H9 (cell line): ENCODE results near the gene ZNF577. TPM values are rescaled to one million over a fixed set of nuclear protein-coding genes. Genes with fewer than 3 reads are reported as not detected.
"Not testable (repeated sequence)": the region's sequence is repeated elsewhere in the genome, so short reads cannot be mapped to it uniquely, and the experiment has no call there.

Experiments
- DNase-seq: peaks from one replicate; pipeline ENCODE4 v3.0.0-alpha.2; 2017
- H2AFZ ChIP-seq: one replicate; pipeline ENCODE4 v1.6.1; 2013; ENCODE audit warnings: mild to moderate bottlenecking, low read length, control low read depth, moderate library complexity
- H2AK5ac ChIP-seq: 2 replicates; pipeline ENCODE4 v1.6.1; 2013; ENCODE audit warnings: low read length, control low read depth, mixed read lengths; ENCODE audit not compliant: insufficient read length
- H2BK120ac ChIP-seq: one replicate; pipeline ENCODE4 v1.6.1; 2013; ENCODE audit warnings: low read depth, mild to moderate bottlenecking, low read length, control low read depth, inconsistent platforms; ENCODE audit not compliant: poor library complexity, severe bottlenecking
- H2BK12ac ChIP-seq: 2 replicates; pipeline ENCODE4 v1.6.1; 2013; ENCODE audit warnings: low read length, control low read depth, mixed read lengths, low read depth; ENCODE audit not compliant: insufficient read length
- H2BK15ac ChIP-seq: 2 replicates; pipeline ENCODE4 v1.6.1; 2013; ENCODE audit warnings: low read depth, low read length, control low read depth
- H2BK20ac ChIP-seq: one replicate; pipeline ENCODE4 v1.6.1; 2013; ENCODE audit warnings: low read depth, mild to moderate bottlenecking, low read length, control low read depth, inconsistent platforms; ENCODE audit not compliant: poor library complexity, severe bottlenecking
- H2BK5ac ChIP-seq: 2 replicates; pipeline ENCODE4 v1.6.1; 2013; ENCODE audit warnings: low read length, control low read depth, mixed read lengths; ENCODE audit not compliant: insufficient read length
- H3K14ac ChIP-seq: 2 replicates; pipeline ENCODE4 v1.6.1; 2013; ENCODE audit warnings: low read length, control low read depth; ENCODE audit not compliant: insufficient read depth
- H3K18ac ChIP-seq: 2 replicates; pipeline ENCODE4 v1.6.1; 2013; ENCODE audit warnings: low read depth, mild to moderate bottlenecking, mixed read lengths, low read length, control low read depth; ENCODE audit not compliant: insufficient read length
- H3K23ac ChIP-seq: 2 replicates; pipeline ENCODE4 v1.6.1; 2013; ENCODE audit warnings: low read length, control low read depth, mixed read lengths, low read depth; ENCODE audit not compliant: insufficient read length
- H3K23me2 ChIP-seq: 2 replicates; pipeline ENCODE4 v1.6.1; 2013; ENCODE audit warnings: low read depth, mild to moderate bottlenecking, mixed read lengths, low read length, control low read depth; ENCODE audit not compliant: insufficient read length, poor library complexity, severe bottlenecking
- H3K27ac ChIP-seq: 2 replicates; pipeline ENCODE4 v1.5.1; 2013; ENCODE audit warnings: low read length, control low read depth, mixed read lengths, low read depth; ENCODE audit not compliant: insufficient read length
- H3K27me3 ChIP-seq: 2 replicates; pipeline ENCODE4 v1.6.1; 2013; ENCODE audit warnings: low read length, control low read depth, inconsistent platforms; ENCODE audit not compliant: insufficient read depth
- H3K4ac ChIP-seq: 2 replicates; pipeline ENCODE4 v1.6.1; 2013; ENCODE audit warnings: low read depth, mild to moderate bottlenecking, control low read depth, inconsistent platforms, low read length, moderate library complexity
- H3K4me1 ChIP-seq: 2 replicates; pipeline ENCODE4 v1.6.1; 2013; ENCODE audit warnings: low read length, control low read depth, inconsistent platforms; ENCODE audit not compliant: insufficient read depth
- H3K4me2 ChIP-seq: 2 replicates; pipeline ENCODE4 v1.6.1; 2013; ENCODE audit warnings: low read length, control low read depth, mixed read lengths; ENCODE audit not compliant: insufficient read length, insufficient read depth
- H3K56ac ChIP-seq: 2 replicates; pipeline ENCODE4 v1.6.1; 2013; ENCODE audit warnings: low read depth, mild to moderate bottlenecking, mixed read lengths, low read length, control low read depth; ENCODE audit not compliant: insufficient read length
- H3K79me1 ChIP-seq: 2 replicates; pipeline ENCODE4 v1.6.1; 2013; ENCODE audit warnings: low read depth, mild to moderate bottlenecking, moderate library complexity, low read length, control low read depth, inconsistent platforms; ENCODE audit not compliant: insufficient read depth, poor library complexity, severe bottlenecking
- H3K79me2 ChIP-seq: 2 replicates; pipeline ENCODE4 v1.6.1; 2013; ENCODE audit warnings: low read length, control low read depth, inconsistent platforms; ENCODE audit not compliant: insufficient read depth
- H3K9ac ChIP-seq: 2 replicates; pipeline ENCODE4 v1.6.1; 2013; ENCODE audit warnings: low read length, control low read depth, mixed read lengths; ENCODE audit not compliant: insufficient read length; ENCODE audit errors: extremely low read depth
- H3K9me3 ChIP-seq: one replicate; pipeline ENCODE4 v1.6.1; 2013; ENCODE audit warnings: low read depth, low read length, inconsistent platforms; ENCODE audit not compliant: control insufficient read depth
- H3T11ph ChIP-seq: one replicate; pipeline ENCODE4 v1.6.1; 2013; ENCODE audit warnings: mild to moderate bottlenecking, low read length, control low read depth, inconsistent platforms
- H4K20me1 ChIP-seq: one replicate; pipeline ENCODE4 v1.6.1; 2013; ENCODE audit not compliant: control insufficient read depth, insufficient read length, insufficient read depth
- H4K5ac ChIP-seq: 2 replicates; pipeline ENCODE4 v1.6.1; 2013; ENCODE audit warnings: low read depth, mild to moderate bottlenecking, mixed read lengths, low read length, control low read depth; ENCODE audit not compliant: insufficient read length
- H4K8ac ChIP-seq: replicated peaks from 2 replicates; pipeline ENCODE4 v1.6.1; 2013; ENCODE audit warnings: low read length, control low read depth, mixed read lengths, low read depth; ENCODE audit not compliant: insufficient read length
- H4K91ac ChIP-seq: 2 replicates; pipeline ENCODE4 v1.6.1; 2013; ENCODE audit warnings: low read depth, mild to moderate bottlenecking, moderate library complexity, mixed read lengths, low read length, control low read depth; ENCODE audit not compliant: insufficient read length
- H3K27ac Mint-ChIP-seq, 3 experiments: 2 replicates in 2 of 3; 3 replicates in 1 of 3; pipeline ENCODE4 v1.8.0; 2020 to 2021; ENCODE audit warnings: mixed read lengths in 3 of 3, mild to moderate bottlenecking in 1 of 3, moderate library complexity in 1 of 3
- H3K27me3 Mint-ChIP-seq: 2 replicates; pipeline ENCODE4 v1.8.0; 2021; ENCODE audit warnings: low read depth, mild to moderate bottlenecking, moderate library complexity, mixed read lengths
- H3K36me3 Mint-ChIP-seq, 3 experiments: 2 replicates in 2 of 3; 3 replicates in 1 of 3; pipeline ENCODE4 v1.8.0; 2020 to 2021; ENCODE audit warnings: low read depth in 3 of 3, mixed read lengths in 3 of 3; ENCODE audit not compliant: insufficient read depth in 1 of 3
- H3K4me1 Mint-ChIP-seq, 2 experiments: 2 replicates each; pipeline ENCODE4 v1.8.0; 2020; ENCODE audit warnings: mixed read lengths in 2 of 2
- H3K4me3 Mint-ChIP-seq, 2 experiments: 2 replicates in 1 of 2; 3 replicates in 1 of 2; pipeline ENCODE4 v1.8.0; 2020 to 2021; ENCODE audit warnings: mild to moderate bottlenecking in 2 of 2, mixed read lengths in 2 of 2, moderate library complexity in 1 of 2
- H3K9me3 Mint-ChIP-seq, 2 experiments: 2 replicates in 1 of 2; 3 replicates in 1 of 2; pipeline ENCODE4 v1.8.0; 2020; ENCODE audit warnings: mild to moderate bottlenecking in 2 of 2, mixed read lengths in 2 of 2, moderate library complexity in 1 of 2
- WGBS: extraction: QIAGEN DNeasy Blood & Tissue Kit; methylation state at CpG from one replicate; pipeline ENCODE4 v1.1.7; 2013; ENCODE audit warnings: missing lambda C conversion rate, low lambda C conversion rate, mixed read lengths; ENCODE audit not compliant: insufficient read length; ENCODE audit errors: extremely low coverage; 5-methylcytosine and 5-hydroxymethylcytosine counted together
- total RNA-seq: library from RNA; stranded (reverse); gene quantifications from 2 replicates; pipeline ENCODE4 v1.2.1, GENCODE V29; 2021

The ZNF577 gene
- total RNA-seq, 1 experiment from 2014 or later = 42.1 TPM

DNA sequence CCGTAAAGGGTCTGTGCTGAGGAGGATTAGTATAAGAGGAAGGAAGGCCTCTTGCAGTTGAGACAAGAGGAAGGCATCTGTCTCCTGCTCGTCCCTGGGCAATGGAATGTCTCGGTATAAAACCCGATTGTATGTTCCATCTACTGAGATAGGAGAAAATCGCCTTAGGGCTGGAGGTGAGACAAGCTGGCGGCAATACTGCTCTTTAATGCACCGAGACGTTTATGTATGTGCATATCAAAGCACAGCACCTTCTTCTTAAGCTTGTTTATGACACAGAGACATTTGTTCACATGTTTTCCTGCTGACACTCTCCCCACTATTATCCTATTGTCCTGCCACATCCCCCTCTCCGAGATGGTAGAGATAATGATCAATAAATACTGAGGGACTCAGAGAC lies 18.4 kb upstream of the ZNF577 start:
- peak overlapping the region; percentile 3 for H3K18ac ChIP-seq
- H3K9me3 Mint-ChIP-seq = peaks cover 54 to 88% of the 10 kb centered on the region in 2 experiments
- not testable (repeated sequence) for H2BK20ac ChIP-seq, H2BK120ac ChIP-seq, H3T11ph ChIP-seq, H2BK5ac ChIP-seq, H3K27me3 ChIP-seq, DNase-seq, H3K23ac ChIP-seq, H3K56ac ChIP-seq, H4K8ac ChIP-seq, H3K4ac ChIP-seq, H3K79me1 ChIP-seq, H2BK15ac ChIP-seq, H2AFZ ChIP-seq, H3K27me3 Mint-ChIP-seq, H4K20me1 ChIP-seq, H2BK12ac ChIP-seq, H2AK5ac ChIP-seq, H4K91ac ChIP-seq
- H3K27ac ChIP-seq = peak overlapping the region; percentile 97
- peaks cover 60 to 61% of the 10 kb centered on the region in 2 experiments for H3K4me1 Mint-ChIP-seq
- peaks cover 23% of the 10 kb centered on the region for H3K23me2 ChIP-seq
- H4K5ac ChIP-seq = peak overlapping the region; percentile 73
- H3K36me3 Mint-ChIP-seq = peaks cover 47 to 58% (median 58%) of the 10 kb centered on the region in 3 experiments
- peak overlapping the region; percentile 89 to 99 (median 93); a peak in 6 of 7 replicates for H3K27ac Mint-ChIP-seq
- H3K79me2 ChIP-seq = peaks cover 34% of the 10 kb centered on the region
- peak overlapping the region; percentile 64 to 98; a peak in 3 of 5 replicates for H3K4me3 Mint-ChIP-seq
- peaks cover 14% of the 10 kb centered on the region; the same call in 1 of the 2 replicates for H3K4me1 ChIP-seq
- peak overlapping the region; percentile 7; the same call in 1 of the 2 replicates for H3K14ac ChIP-seq
- peak overlapping the region; percentile 76 for H3K9ac ChIP-seq
- peaks cover 17% of the 10 kb centered on the region for H3K9me3 ChIP-seq
- WGBS = no CpG with 5 or more reads among the region's 9 CpGs
- H3K4me2 ChIP-seq = peak overlapping the region; percentile 97

DNA sequence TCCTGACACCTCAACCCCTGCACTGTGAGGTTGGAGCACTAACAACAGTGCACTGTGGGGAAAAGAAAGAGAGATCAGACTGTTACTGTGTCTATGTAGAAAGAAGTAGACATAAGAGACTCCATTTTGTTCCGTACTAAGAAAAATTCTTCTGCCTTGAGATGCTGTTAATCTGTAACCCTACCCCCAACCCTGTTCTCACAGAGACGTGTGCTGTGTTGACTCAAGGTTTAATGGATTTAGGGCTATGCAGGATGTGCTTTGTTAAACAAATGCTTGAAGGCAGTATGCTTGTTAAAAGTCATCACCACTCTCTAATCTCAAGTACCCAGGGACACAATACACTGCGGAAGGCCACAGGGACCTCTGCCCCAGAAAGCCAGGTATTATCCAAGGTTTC lies 17.9 kb upstream of the ZNF577 start:
- not testable (repeated sequence) for H2BK120ac ChIP-seq, H4K20me1 ChIP-seq, H4K5ac ChIP-seq, H4K91ac ChIP-seq, DNase-seq, H2BK12ac ChIP-seq, H4K8ac ChIP-seq, H3K14ac ChIP-seq, H3K27me3 ChIP-seq, H2BK20ac ChIP-seq, H3K56ac ChIP-seq, H3K23ac ChIP-seq, H2AK5ac ChIP-seq, H3K79me1 ChIP-seq, H3K27me3 Mint-ChIP-seq, H2AFZ ChIP-seq, H2BK15ac ChIP-seq, H3K4ac ChIP-seq, H3T11ph ChIP-seq
- peaks cover 48 to 60% (median 58%) of the 10 kb centered on the region in 3 experiments for H3K36me3 Mint-ChIP-seq
- Histone ChIP-seq H3K23me2 (peaks cover 23% of the 10 kb centered on the region), H3K4me1 (peaks cover 14% of the 10 kb centered on the region; the same call in 1 of the 2 replicates), H3K18ac (peak overlapping the region; percentile 3), H3K9me3 (peaks cover 18% of the 10 kb centered on the region), H2BK5ac (peak overlapping the region; percentile 86), H3K79me2 (peaks cover 39% of the 10 kb centered on the region), H3K27ac (peak overlapping the region; percentile 97), H3K9ac (peak overlapping the region; percentile 76), H3K4me2 (peak overlapping the region; percentile 97)
- peak overlapping the region; percentile 89 to 99 (median 93) for H3K27ac Mint-ChIP-seq
- H3K9me3 Mint-ChIP-seq = peaks cover 54 to 89% of the 10 kb centered on the region in 2 experiments
- H3K4me3 Mint-ChIP-seq = peak overlapping the region; percentile 53 to 98
- WGBS = no CpG with 5 or more reads among the region's 3 CpGs
- peaks cover 60 to 61% of the 10 kb centered on the region in 2 experiments for H3K4me1 Mint-ChIP-seq
